ENCODE data around the gene S100B. TPM values are rescaled to one million over a fixed set of nuclear protein-coding genes. Genes with fewer than 3 reads are reported as not detected.

The S100B gene
- total and polyA plus RNA-seq, 9 of the 15 experiments (the other 6 are each of a cell fraction or from before 2014, with no cell fraction given): not detected

- TF ChIP-seq KDM4B (IDR thresholded peaks at IDR 0.05; ENCODE audit: borderline replicate concordance in 2 of 2, low read depth in 1 of 2): no peak
- no peak for TF ChIP-seq PATZ1 (CRISPR knock-in tag; IDR thresholded peaks at IDR 0.05; ENCODE audit: borderline replicate concordance)
- no peak for TF ChIP-seq HMBOX1 (IDR thresholded peaks at IDR 0.05)
- TF ChIP-seq ZNF280A (IDR thresholded peaks at IDR 0.05; ENCODE audit: low read depth, partially characterized antibody): no peak
- TF ChIP-seq ATF2 (CRISPR knock-in tag; IDR thresholded peaks at IDR 0.05): no peak
- TF ChIP-seq XRCC5 (IDR thresholded peaks at IDR 0.05; ENCODE audit: low read depth, low read length): no peak
- TF ChIP-seq ZBTB2 (IDR thresholded peaks at IDR 0.05): no peak
- TF ChIP-seq ZNF407 (IDR thresholded peaks at IDR 0.05; ENCODE audit: low read depth): no peak
- TF ChIP-seq XRCC3 (IDR thresholded peaks at IDR 0.05): no peak
- TF ChIP-seq ZZZ3 (IDR thresholded peaks at IDR 0.05): no peak
These were observed 31.8 kb upstream of the S100B start (continued) for GRCh38 chr21:46636550-46637285.

Data from K562 (cell line).